ENCODE data around the gene MBNL3. TPM values are rescaled to one million over a fixed set of nuclear protein-coding genes. Genes with fewer than 3 reads are reported as not detected.

MBNL3 gene
- total and polyA plus RNA-seq, 2 donors (not counting 3 experiments of a cell fraction or from before 2014, with no cell fraction given) = 1.8 to 5.6 TPM

GRCh38 chrX:132331532-132331931 lies 157.3 kb downstream of the MBNL3 start:
- dilution Hi-C loops (cut with MboI; ENCODE audit: extremely low pct_ligation_motif_present, low sequenced_read_pairs) (no loop called here), intact Hi-C loops (cut with micrococcal nuclease) (no loop called here)
- ChIA-PET CTCF (no interaction called here), POLR2A (no interaction called here)
- FAIRE-seq (no peak), DNase-seq (ENCODE audit: low read depth, low spot score) (no peak)
- BruUV-seq (replicated peaks) = no TSS peak
- Histone ChIP-seq H3K36me3 (ENCODE audit: control insufficient read depth in 2 of 2, extremely low read depth in 1 of 2, insufficient read depth in 2 of 2, low read length in 2 of 2) (no peaks in the 10 kb centered on the region), H3K27ac (ENCODE audit: insufficient read depth, low read depth, low read length) (no peak overlapping the region), H3K79me2 (ENCODE audit: control insufficient read depth, insufficient read depth, low read length) (no peaks in the 10 kb centered on the region), H4K20me1 (replicated peaks; ENCODE audit: control insufficient read depth, extremely low read depth, insufficient read depth, low read length) (no peaks in the 10 kb centered on the region), H3K4me3 (replicated peaks in 1 of 3; ENCODE audit: insufficient read depth in 1 of 3, low read depth in 1 of 3, low read length in 3 of 3) (no peak overlapping the region), H2AFZ (ENCODE audit: low read depth, low read length) (no peak overlapping the region), H3K9ac (replicated peaks; ENCODE audit: extremely low read depth, insufficient read depth, low read length) (no peak overlapping the region), H3K4me2 (ENCODE audit: insufficient read depth, low read length) (no peak overlapping the region), H3K4me1 (ENCODE audit: control insufficient read depth, extremely low read depth, insufficient read depth, low read length) (no peaks in the 10 kb centered on the region), H3K9me1 (replicated peaks; ENCODE audit: control insufficient read depth, extremely low read depth, insufficient read depth, low read length) (no peaks in the 10 kb centered on the region), H3K9me3 (replicated peaks; ENCODE audit: control insufficient read depth, insufficient read depth, low read length) (no peaks in the 10 kb centered on the region), H3K27me3 (ENCODE audit: control insufficient read depth in 2 of 2, insufficient read depth in 2 of 2, low read length in 2 of 2) (no peaks in the 10 kb centered on the region)
- no peak for TF ChIP-seq POLR2AphosphoS5 (IDR thresholded peaks at IDR 0.05; ENCODE audit: insufficient read depth, low read depth, low read length)
- TF ChIP-seq JUN (IDR thresholded peaks at IDR 0.05; ENCODE audit: borderline replicate concordance, insufficient read depth, insufficient read length, low read depth) = no peak
- no peak for TF ChIP-seq EZH2 (IDR thresholded peaks at IDR 0.05; ENCODE audit: borderline replicate concordance, low read depth, low read length, severe bottlenecking)
- TF ChIP-seq, protein P1, sequence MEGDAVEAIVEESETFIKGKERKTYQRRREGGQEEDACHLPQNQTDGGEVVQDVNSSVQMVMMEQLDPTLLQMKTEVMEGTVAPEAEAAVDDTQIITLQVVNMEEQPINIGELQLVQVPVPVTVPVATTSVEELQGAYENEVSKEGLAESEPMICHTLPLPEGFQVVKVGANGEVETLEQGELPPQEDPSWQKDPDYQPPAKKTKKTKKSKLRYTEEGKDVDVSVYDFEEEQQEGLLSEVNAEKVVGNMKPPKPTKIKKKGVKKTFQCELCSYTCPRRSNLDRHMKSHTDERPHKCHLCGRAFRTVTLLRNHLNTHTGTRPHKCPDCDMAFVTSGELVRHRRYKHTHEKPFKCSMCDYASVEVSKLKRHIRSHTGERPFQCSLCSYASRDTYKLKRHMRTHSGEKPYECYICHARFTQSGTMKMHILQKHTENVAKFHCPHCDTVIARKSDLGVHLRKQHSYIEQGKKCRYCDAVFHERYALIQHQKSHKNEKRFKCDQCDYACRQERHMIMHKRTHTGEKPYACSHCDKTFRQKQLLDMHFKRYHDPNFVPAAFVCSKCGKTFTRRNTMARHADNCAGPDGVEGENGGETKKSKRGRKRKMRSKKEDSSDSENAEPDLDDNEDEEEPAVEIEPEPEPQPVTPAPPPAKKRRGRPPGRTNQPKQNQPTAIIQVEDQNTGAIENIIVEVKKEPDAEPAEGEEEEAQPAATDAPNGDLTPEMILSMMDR (IDR thresholded peaks at IDR 0.05; ENCODE audit: extremely low read depth in 1 of 2, insufficient read depth in 1 of 2, low read depth in 1 of 2, low read length in 2 of 2) = no peak

DNA sequence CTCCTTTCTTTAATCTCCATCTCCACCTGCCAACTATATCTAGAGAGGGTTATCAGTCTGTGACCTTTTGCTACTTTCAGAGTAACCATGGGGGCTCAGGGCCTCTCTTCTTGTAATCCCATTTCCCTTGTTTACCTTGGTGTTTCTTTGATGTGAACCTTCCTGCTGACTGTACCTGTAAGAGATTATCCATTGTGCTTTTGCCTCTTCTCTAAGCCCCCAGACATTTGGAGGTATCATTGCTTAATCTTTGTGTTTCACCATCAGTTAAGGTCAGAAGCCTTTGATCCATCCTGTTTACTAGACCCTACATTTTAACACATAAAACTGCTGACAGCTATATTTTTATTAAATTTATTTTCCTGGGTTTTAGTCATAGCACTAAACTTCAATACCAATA lies 157.8 kb downstream of the MBNL3 start:
- dilution Hi-C loops (cut with MboI; ENCODE audit: extremely low pct_ligation_motif_present, low sequenced_read_pairs) = no loop called here
- no peaks in the 10 kb centered on the region for H4K20me1 ChIP-seq (replicated peaks; ENCODE audit: control insufficient read depth, extremely low read depth, insufficient read depth, low read length)
- ChIA-PET CTCF (no interaction called here), POLR2A (no interaction called here)
- intact Hi-C loops (cut with micrococcal nuclease) = no loop called here
- no peaks in the 10 kb centered on the region for H3K79me2 ChIP-seq (ENCODE audit: control insufficient read depth, insufficient read depth, low read length)
- no peak overlapping the region for H2AFZ ChIP-seq (ENCODE audit: low read depth, low read length)
- H3K27me3 ChIP-seq (ENCODE audit: control insufficient read depth in 2 of 2, insufficient read depth in 2 of 2, low read length in 2 of 2) = no peaks in the 10 kb centered on the region
- H3K9me1 ChIP-seq (replicated peaks; ENCODE audit: control insufficient read depth, extremely low read depth, insufficient read depth, low read length) = no peaks in the 10 kb centered on the region
- no peaks in the 10 kb centered on the region for H3K4me1 ChIP-seq (ENCODE audit: control insufficient read depth, extremely low read depth, insufficient read depth, low read length)
- H3K9ac ChIP-seq (replicated peaks; ENCODE audit: extremely low read depth, insufficient read depth, low read length) = no peak overlapping the region
- H3K9me3 ChIP-seq (replicated peaks; ENCODE audit: control insufficient read depth, insufficient read depth, low read length) = no peaks in the 10 kb centered on the region
- H3K36me3 ChIP-seq (ENCODE audit: control insufficient read depth in 2 of 2, extremely low read depth in 1 of 2, insufficient read depth in 2 of 2, low read length in 2 of 2) = no peaks in the 10 kb centered on the region
- no peak overlapping the region for H3K4me2 ChIP-seq (ENCODE audit: insufficient read depth, low read length)
- no peak for TF ChIP-seq GATA2 (IDR thresholded peaks at IDR 0.05; ENCODE audit: insufficient read depth, insufficient read length, low read depth, low read length)
- FAIRE-seq (no peak), DNase-seq (ENCODE audit: low read depth, low spot score) (no peak)
- no peak overlapping the region for H3K4me3 ChIP-seq (replicated peaks in 1 of 3; ENCODE audit: insufficient read depth in 1 of 3, low read depth in 1 of 3, low read length in 3 of 3)
- no peak overlapping the region for H3K27ac ChIP-seq (ENCODE audit: insufficient read depth, low read depth, low read length)
- BruUV-seq (replicated peaks) = no TSS peak
